GM18870 (cell line): Measurements from ENCODE around the gene IQCF5.
"Not testable (repeated sequence)": the region's sequence is repeated elsewhere in the genome, so short reads cannot be mapped to it uniquely, and the experiment has no call there.

Experiments used
- ATAC-seq: cut with Tn5 transposase; IDR thresholded peaks from one replicate; pipeline ENCODE4 v1.9.1; 2021; ENCODE audit warnings: moderate library complexity; ENCODE audit not compliant: unreplicated experiment

The IQCF5 gene

DNA sequence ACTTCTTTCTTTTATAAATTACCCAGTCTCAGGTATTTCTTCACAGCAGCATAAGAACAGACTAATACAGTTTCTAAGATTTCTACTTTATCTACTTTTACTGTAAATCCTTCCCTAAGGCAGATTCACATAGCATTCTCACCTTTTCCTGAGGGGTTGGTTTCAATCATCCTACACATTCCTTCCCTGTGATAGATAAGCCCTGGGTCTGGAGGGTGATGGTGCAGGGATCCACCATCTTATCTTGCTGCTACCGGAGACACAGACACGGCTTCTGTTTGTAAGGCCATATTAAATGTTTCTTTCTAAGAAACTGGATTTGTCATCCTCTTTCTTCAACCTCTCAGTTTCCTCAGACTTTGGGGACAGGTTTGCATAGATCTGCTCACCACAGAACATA, 6.1 kb downstream of the IQCF5 start:
- no peak for ATAC-seq

DNA sequence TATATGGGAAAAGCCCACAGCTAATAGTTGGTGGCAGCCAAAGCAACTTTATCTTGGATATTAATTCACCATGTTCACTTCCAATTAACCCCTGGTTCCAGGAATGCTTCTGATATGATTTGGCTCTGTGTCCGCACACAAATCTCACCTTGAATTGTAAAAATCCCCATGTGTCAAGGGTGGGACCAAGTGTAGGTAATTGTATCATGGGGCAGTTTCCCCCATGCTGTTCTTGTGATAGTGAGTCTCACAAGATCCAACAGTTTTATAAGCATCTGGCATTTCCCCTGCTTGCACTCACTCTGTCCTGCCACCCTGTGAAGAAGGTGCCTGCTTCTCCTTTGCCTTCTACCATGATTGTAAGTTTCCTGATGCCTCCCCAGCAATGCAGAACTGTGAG, 6.5 kb downstream of the IQCF5 start:
- not testable (repeated sequence) for ATAC-seq

DNA sequence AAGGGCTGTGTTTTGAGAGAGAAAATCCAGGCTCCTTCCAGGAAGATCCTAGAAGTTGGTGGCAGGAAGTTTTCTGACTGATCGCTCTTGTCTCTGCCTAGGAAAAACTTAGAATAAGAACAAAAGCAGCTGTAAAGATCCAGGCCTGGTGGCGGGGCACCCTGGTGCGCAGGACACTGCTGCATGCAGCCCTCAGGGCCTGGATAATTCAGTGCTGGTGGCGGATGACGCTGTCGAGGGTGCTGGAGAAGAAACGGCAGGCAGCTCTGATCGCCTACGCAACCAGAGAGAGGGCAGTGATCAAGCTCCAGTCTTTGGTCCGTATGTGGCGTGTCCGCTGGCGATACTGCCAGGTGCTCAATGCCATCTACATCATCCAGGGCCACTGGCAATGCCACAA, 12.5 kb downstream of the IQCF5 start:
- ATAC-seq: no peak

DNA sequence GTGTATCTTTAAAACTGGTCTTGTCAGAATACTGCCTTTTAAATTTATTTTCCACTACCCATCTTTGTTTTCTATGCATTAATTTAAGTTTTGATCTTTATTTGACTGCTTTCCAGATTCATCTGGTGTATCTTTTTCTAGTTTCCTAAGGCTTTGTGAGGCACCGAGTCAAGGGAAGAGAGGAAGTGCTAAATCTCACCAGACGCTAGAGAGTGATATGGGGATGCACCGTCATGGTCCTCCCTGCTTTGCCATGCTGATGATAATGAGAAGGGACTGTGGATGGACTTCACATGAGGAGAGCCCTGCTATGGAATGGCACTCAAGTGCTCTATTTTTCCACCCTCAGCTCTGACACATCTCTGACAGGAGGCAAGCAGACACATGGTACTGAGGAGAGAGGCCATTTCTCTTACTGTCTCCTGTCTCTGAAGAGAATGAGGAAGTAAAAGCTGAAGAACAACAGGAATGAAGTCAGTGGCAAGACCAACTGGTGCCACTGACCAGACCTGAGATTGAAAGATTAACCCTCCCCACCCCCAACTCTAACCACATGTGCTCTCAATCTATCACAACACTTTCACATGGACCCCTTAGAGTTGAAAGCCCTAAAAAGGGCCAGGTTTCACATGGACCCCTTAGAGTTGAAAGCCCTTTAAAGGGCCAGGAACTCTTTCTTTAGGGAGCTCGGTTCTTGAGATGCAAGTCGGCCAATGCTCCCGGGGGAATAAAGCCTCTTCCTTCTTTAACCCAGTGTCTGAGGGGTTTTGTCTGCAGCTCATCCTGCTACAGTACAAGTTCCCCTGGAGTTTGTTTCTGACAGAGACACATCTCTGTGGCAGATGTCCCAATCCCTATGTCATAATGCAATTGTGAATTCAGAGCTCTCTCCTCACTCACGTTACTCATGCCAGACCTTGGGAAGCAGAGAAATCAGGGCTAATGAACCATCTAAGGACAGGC, 14.4 kb downstream of the IQCF5 start, which contains the start of gene IQCF2:
TSS of gene IQCF2 (plus strand) at position 913 of the 963 bp plus-strand sequence. CDS start 52 bp downstream, outside the sequence.
- no peak for ATAC-seq

DNA sequence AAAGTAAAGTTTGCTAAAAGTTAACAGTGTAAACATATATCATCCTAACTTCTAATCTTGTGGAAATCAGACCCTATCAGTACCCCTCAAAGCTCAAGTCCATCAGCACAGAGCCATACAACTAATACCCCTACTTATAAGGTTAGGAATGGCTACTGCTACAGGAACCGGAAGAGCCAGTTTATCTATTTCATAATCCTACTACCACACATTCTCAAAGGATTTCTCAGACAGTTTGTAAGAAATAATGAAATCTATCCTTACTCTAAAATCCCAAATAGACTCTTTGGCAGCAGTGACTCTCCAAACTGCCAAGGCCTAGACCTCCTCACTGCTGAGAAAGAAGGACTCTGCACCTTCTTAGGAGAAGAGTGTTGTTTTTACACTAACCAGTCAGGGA, 20.0 kb downstream of the IQCF5 start:
- ATAC-seq: not testable (repeated sequence)

DNA sequence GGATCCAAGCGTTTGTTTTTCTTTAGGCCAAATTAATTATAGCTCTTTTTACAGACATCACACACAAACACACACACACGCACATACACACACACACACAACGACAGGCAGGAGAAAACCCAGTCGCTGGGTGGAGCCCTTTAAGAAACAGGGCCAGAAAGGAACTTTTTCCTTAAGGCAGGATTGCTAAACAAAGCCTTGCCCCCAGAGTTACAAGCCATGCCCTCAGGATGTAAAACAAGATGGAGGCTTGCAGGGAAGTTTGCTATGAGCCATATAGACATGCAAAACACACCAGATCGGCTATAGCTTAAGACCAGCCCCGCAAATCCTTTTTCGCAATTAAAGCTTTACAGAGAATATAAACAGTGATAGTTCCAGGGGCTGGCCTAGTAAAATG, 30.3 kb downstream of the IQCF5 start:
- no peak for ATAC-seq

DNA sequence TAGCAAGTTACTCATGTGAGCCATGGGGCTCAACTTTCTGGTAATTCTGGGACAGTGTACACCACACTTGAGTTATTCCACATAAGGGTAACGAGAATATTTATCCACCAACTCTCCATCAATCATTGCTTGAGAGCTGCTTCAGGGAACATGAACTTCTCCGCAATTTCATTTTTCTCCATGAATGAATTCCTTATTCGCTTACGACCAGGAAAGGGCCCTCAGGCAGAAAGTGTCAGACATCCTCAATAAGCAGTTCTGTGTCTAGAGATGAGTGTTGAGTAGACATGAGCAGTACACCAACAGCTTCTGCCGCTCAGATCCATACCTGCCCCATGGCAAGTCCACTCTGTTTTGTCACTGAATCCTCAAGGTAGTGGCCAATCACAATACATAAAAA, 38.8 kb downstream of the IQCF5 start:
- ATAC-seq: no peak

DNA sequence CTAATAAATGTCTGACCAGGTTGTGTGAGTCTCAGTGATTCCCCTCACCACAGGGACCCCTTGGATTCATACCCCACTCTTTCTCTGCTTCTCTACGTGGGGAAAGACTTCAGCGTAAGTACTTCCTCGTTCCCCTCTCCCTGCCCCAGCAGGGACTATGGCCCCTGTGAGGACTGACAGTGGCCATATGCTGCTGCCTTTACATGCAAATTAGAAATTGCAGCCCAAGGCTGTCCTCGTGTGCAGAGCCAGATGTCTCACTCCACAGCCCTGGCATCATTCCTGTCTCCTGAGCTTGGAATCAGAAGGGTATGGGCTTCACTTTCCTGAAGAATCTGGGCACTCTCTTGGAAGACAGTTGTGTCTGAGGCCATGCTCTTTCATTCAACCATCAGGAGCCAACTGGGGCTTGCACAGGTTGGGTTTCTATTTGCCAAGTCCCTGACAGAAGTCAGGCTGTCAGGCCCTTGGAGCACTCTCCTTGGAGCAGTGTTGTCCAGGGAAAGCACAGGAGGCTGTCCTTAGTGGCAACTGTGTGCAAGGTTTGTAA, 44.5 kb downstream of the IQCF5 start:
- ATAC-seq: no peak

DNA sequence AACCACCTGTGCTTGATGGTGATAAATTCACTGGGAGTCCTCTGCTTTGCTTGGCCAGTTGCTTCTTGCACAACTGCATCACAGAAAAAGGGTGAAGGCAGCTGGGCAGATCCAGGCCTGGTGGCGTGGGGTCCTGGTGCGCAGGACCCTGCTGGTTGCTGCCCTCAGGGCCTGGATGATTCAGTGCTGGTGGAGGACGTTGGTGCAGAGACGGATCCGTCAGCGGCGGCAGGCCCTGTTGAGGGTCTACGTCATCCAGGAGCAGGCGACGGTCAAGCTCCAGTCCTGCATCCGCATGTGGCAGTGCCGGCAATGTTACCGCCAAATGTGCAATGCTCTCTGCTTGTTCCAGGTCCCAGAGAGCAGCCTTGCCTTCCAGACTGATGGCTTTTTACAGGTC, 45.1 kb downstream of the IQCF5 start:
- no peak for ATAC-seq

DNA sequence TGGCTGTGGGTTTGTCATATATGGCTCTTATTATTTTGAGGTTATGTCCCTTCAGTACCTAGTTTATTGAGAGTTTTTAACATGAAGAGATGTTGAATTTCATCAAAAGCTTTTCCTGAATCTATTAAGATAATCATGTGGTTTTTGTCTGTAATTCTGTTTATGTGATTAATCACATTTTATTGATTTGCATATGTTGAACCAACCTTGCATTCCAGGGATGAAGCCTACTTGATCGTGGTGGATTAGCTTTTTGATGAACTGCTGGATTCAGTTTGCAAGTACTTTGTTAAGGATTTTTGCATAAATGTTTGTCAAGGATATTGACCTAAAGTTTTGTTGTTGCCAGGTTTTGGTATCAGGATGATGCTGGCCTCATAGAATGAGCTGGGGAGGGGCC, 47.1 kb downstream of the IQCF5 start:
- no peak for ATAC-seq
